Stimulated activated effector memory CD8-positive, alpha-beta T cell treated with anti-CD3 and anti-CD28 coated beads, Interleukin-12 subunit alpha, Interleukin-12 subunit beta, amount 100 ng/mL, for 72 hours (primary cell): Measurements from ENCODE around the gene NDUFA3.
"Not testable (repeated sequence)": the region's sequence is repeated elsewhere in the genome, so short reads cannot be mapped to it uniquely, and the experiment has no call there.

Source experiments
- ATAC-seq: fragments of 150-1000 bp; cut with Tn5 transposase; 2 replicates; pipeline ENCODE4 v1.10.0; 2021
- DNase-seq, 2 donors: peaks; one replicate each; pipeline ENCODE4 v3.0.0; 2021 to 2022; ENCODE audit warnings: low spot score in 2 of 2
- H3K27ac Mint-ChIP-seq: one replicate; pipeline ENCODE4 v1.8.0; 2022; ENCODE audit warnings: mild to moderate bottlenecking, mixed read lengths
- H3K36me3 Mint-ChIP-seq: one replicate; pipeline ENCODE4 v1.8.0; 2022; ENCODE audit warnings: mild to moderate bottlenecking, mixed read lengths
- H3K4me1 Mint-ChIP-seq: one replicate; pipeline ENCODE4 v1.8.0; 2022; ENCODE audit warnings: mixed read lengths
- H3K4me3 Mint-ChIP-seq: one replicate; pipeline ENCODE4 v1.8.0; 2022; ENCODE audit warnings: mild to moderate bottlenecking, mixed read lengths
- H3K9me3 Mint-ChIP-seq: one replicate; pipeline ENCODE4 v1.8.0; 2022; ENCODE audit warnings: mixed read lengths

Gene NDUFA3

GRCh38 chr19:54099903-54100255 lies 2.8 kb upstream of the NDUFA3 start:
- DNase-seq, ATAC-seq, H3K9me3 Mint-ChIP-seq, H3K4me3 Mint-ChIP-seq, H3K27ac Mint-ChIP-seq: not testable (repeated sequence)
- Mint-ChIP-seq H3K36me3 (peaks cover 33% of the 10 kb centered on the region), H3K4me1 (peaks cover 34% of the 10 kb centered on the region)

- Mint-ChIP-seq H3K4me3 (peak within 1 kb of the TSS; percentile 96), H3K9me3 (no peaks in the 10 kb centered on the region), H3K27ac (peak within 1 kb of the TSS; percentile 50), H3K4me1 (peaks cover 37% of the 10 kb centered on the region), H3K36me3 (peaks cover 40% of the 10 kb centered on the region)
- ATAC-seq = no peak
- peak in 1 of 2 donors; percentile 49 for DNase-seq
These were observed 2.1 kb upstream of the NDUFA3 start, which contains the start of gene OSCAR for GRCh38 chr19:54100561-54100960. Gene OSCAR, minus strand, starts transcription at chr19:54100803. Its CDS starts 11 bp downstream, at chr19:54100792.

- peaks cover 45% of the 10 kb centered on the region for H3K4me1 Mint-ChIP-seq
- no peak overlapping the region for H3K4me3 Mint-ChIP-seq
- H3K27ac Mint-ChIP-seq = no peak overlapping the region
- peaks cover 78% of the 10 kb centered on the region for H3K36me3 Mint-ChIP-seq
- DNase-seq = no peak
- ATAC-seq = no peak
- no peaks in the 10 kb centered on the region for H3K9me3 Mint-ChIP-seq
These were observed 2.5 kb downstream of the NDUFA3 start for GRCh38 chr19:54104998-54105715.

- Mint-ChIP-seq H3K27ac (no peak overlapping the region), H3K4me1 (peaks cover 50% of the 10 kb centered on the region), H3K36me3 (peaks cover 85% of the 10 kb centered on the region), H3K4me3 (no peak overlapping the region), H3K9me3 (no peaks in the 10 kb centered on the region)
- no peak for DNase-seq
- no peak for ATAC-seq
These were observed 3.1 kb downstream of the NDUFA3 start for GRCh38 chr19:54105796-54106195.

GRCh38 chr19:54106716-54107115 lies 4.1 kb downstream of the NDUFA3 start:
- DNase-seq = no peak
- no peak overlapping the region for H3K27ac Mint-ChIP-seq
- peaks cover 45% of the 10 kb centered on the region for H3K4me1 Mint-ChIP-seq
- H3K4me3 Mint-ChIP-seq = no peak overlapping the region
- ATAC-seq = no peak
- peaks cover 87% of the 10 kb centered on the region for H3K36me3 Mint-ChIP-seq
- no peaks in the 10 kb centered on the region for H3K9me3 Mint-ChIP-seq

GRCh38 chr19:54107876-54108490 lies 5.3 kb downstream of the NDUFA3 start:
- H3K36me3 Mint-ChIP-seq = peaks cover 92% of the 10 kb centered on the region
- no peak overlapping the region for H3K4me3 Mint-ChIP-seq
- H3K9me3 Mint-ChIP-seq = no peaks in the 10 kb centered on the region
- ATAC-seq (no peak), DNase-seq (no peak)
- peaks cover 38% of the 10 kb centered on the region for H3K4me1 Mint-ChIP-seq
- no peak overlapping the region for H3K27ac Mint-ChIP-seq

- Mint-ChIP-seq H3K4me3 (no peak overlapping the region), H3K4me1 (peaks cover 33% of the 10 kb centered on the region), H3K36me3 (peaks cover 93% of the 10 kb centered on the region)
These were observed 5.8 kb downstream of the NDUFA3 start for GRCh38 chr19:54108496-54108895.

GRCh38 chr19:54109651-54110050 lies 7.0 kb downstream of the NDUFA3 start:
- H3K4me3 Mint-ChIP-seq = no peak overlapping the region
- ATAC-seq = no peak
- H3K4me1 Mint-ChIP-seq = peaks cover 42% of the 10 kb centered on the region
- no peak for DNase-seq
- H3K36me3 Mint-ChIP-seq = peaks cover 100% of the 10 kb centered on the region
- H3K27ac Mint-ChIP-seq = no peak overlapping the region
- no peaks in the 10 kb centered on the region for H3K9me3 Mint-ChIP-seq

More at GRCh38 chr19:54108496-54108895, 5.8 kb downstream of the NDUFA3 start:
- H3K9me3 Mint-ChIP-seq = no peaks in the 10 kb centered on the region
- no peak overlapping the region for H3K27ac Mint-ChIP-seq
- ATAC-seq = no peak
- DNase-seq = no peak

- Mint-ChIP-seq H3K36me3 (peaks cover 93% of the 10 kb centered on the region), H3K4me3 (peak overlapping the region; percentile 81), H3K9me3 (no peaks in the 10 kb centered on the region), H3K4me1 (peaks cover 51% of the 10 kb centered on the region), H3K27ac (peak overlapping the region; percentile 93)
- DNase-seq (peak; percentile 21 to 67), ATAC-seq (peak; percentile 52)
These were observed 11.9 kb downstream of the NDUFA3 start for GRCh38 chr19:54114340-54115108.

- peak; percentile 94 for ATAC-seq
- H3K9me3 Mint-ChIP-seq = no peaks in the 10 kb centered on the region
- H3K4me3 Mint-ChIP-seq = peak within 1 kb of the TSS; percentile 81
- peaks cover 45% of the 10 kb centered on the region for H3K4me1 Mint-ChIP-seq
- H3K36me3 Mint-ChIP-seq = peaks cover 93% of the 10 kb centered on the region
- H3K27ac Mint-ChIP-seq = peak within 1 kb of the TSS; percentile 93
- peak; percentile 93 to 98 for DNase-seq
These were observed 12.7 kb downstream of the NDUFA3 start, which contains the start of the genes PRPF31 and TFPT for GRCh38 chr19:54115109-54116063. Gene PRPF31, plus strand, starts transcription at chr19:54115754. Its CDS starts 2,525 bp downstream, at chr19:54118279. Gene TFPT, minus strand, starts transcription at chr19:54115657. Its CDS starts 388 bp downstream, at chr19:54115269.

- Mint-ChIP-seq H3K27ac (no peak overlapping the region), H3K4me1 (peaks cover 16% of the 10 kb centered on the region), H3K4me3 (no peak overlapping the region), H3K36me3 (peaks cover 90% of the 10 kb centered on the region), H3K9me3 (no peaks in the 10 kb centered on the region)
- no peak for ATAC-seq
- DNase-seq = no peak
These were observed 18.6 kb downstream of the NDUFA3 start for GRCh38 chr19:54121259-54121658.

GRCh38 chr19:54123682-54124081 lies 21.0 kb downstream of the NDUFA3 start:
- no peak for DNase-seq
- Mint-ChIP-seq H3K9me3 (no peaks in the 10 kb centered on the region), H3K36me3 (peaks cover 92% of the 10 kb centered on the region), H3K27ac (no peak overlapping the region), H3K4me1 (no peaks in the 10 kb centered on the region), H3K4me3 (no peak overlapping the region)
- no peak for ATAC-seq

GRCh38 chr19:54124393-54124792 lies 21.7 kb downstream of the NDUFA3 start:
- Mint-ChIP-seq H3K9me3 (no peaks in the 10 kb centered on the region), H3K36me3 (peaks cover 90% of the 10 kb centered on the region)
- no peak for ATAC-seq

GRCh38 chr19:54125713-54126112 lies 23.1 kb downstream of the NDUFA3 start:
- no peak overlapping the region for H3K27ac Mint-ChIP-seq
- ATAC-seq (no peak), DNase-seq (no peak)
- no peak overlapping the region for H3K4me3 Mint-ChIP-seq
- H3K9me3 Mint-ChIP-seq = no peaks in the 10 kb centered on the region
- peaks cover 83% of the 10 kb centered on the region for H3K36me3 Mint-ChIP-seq
- H3K4me1 Mint-ChIP-seq = no peaks in the 10 kb centered on the region

More at GRCh38 chr19:54124393-54124792, 21.7 kb downstream of the NDUFA3 start:
- no peak overlapping the region for H3K4me3 Mint-ChIP-seq
- H3K4me1 Mint-ChIP-seq = no peaks in the 10 kb centered on the region
- H3K27ac Mint-ChIP-seq = no peak overlapping the region
- DNase-seq = no peak
